Stomach smooth muscle (tissue), 2 donors: ENCODE data around the gene ABCD1.
A peak's percentile ranks its signal among the peaks of the same experiment; 100 is the strongest.
"Not testable (repeated sequence)": the region's sequence is repeated elsewhere in the genome, so short reads cannot be mapped to it uniquely, and the experiment has no call there.

ENCODE experiments used
- H3K27ac ChIP-seq: one replicate; pipeline ENCODE4 v1.7.0; 2013; ENCODE audit warnings: mild to moderate bottlenecking, low read length, inconsistent platforms
- H3K27me3 ChIP-seq, 2 donors: one replicate each; pipeline ENCODE4 v1.7.0; 2013; ENCODE audit warnings: low read length in 2 of 2; ENCODE audit not compliant: insufficient read depth in 2 of 2, control insufficient read depth in 1 of 2
- H3K36me3 ChIP-seq, 2 donors: one replicate each; pipeline ENCODE4 v1.7.0; 2013; ENCODE audit warnings: low read length in 2 of 2; ENCODE audit not compliant: control insufficient read depth in 2 of 2, insufficient read depth in 2 of 2
- H3K4me1 ChIP-seq: one replicate; pipeline ENCODE4 v1.7.0; 2013; ENCODE audit warnings: low read length; ENCODE audit not compliant: control insufficient read depth, insufficient read depth
- H3K4me3 ChIP-seq, 2 donors: one replicate each; pipeline ENCODE4 v1.7.0; 2013; ENCODE audit warnings: low read length in 2 of 2
- H3K9ac ChIP-seq, 2 donors: one replicate each; pipeline ENCODE4 v1.7.0; 2013; ENCODE audit warnings: low read length in 2 of 2, mild to moderate bottlenecking in 1 of 2
- H3K9me3 ChIP-seq, 2 donors: one replicate each; pipeline ENCODE4 v1.7.0; 2013; ENCODE audit warnings: low read length in 2 of 2; ENCODE audit not compliant: control insufficient read depth in 2 of 2
- donor health status: healthy.
- donor health status: Pancreatic carcinoma.

Gene ABCD1

GRCh38 chrX:153745067-153745433 is 20.4 kb downstream of the ABCD1 start:
- H3K4me3 ChIP-seq, H3K36me3 ChIP-seq, H3K9ac ChIP-seq, H3K27me3 ChIP-seq, H3K27ac ChIP-seq, H3K9me3 ChIP-seq: not testable (repeated sequence)
- H3K4me1 ChIP-seq, result peaks cover 12% of the 10 kb centered on the region

- Histone ChIP-seq H3K4me1 (peaks cover 12% of the 10 kb centered on the region), H3K9ac (no peak overlapping the region)
Observed at GRCh38 chrX:153746359-153746758, 21.7 kb downstream of the ABCD1 start.

GRCh38 chrX:153746991-153747390 is 22.3 kb downstream of the ABCD1 start:
- not testable (repeated sequence) for H3K27me3 ChIP-seq, H3K9me3 ChIP-seq, H3K4me3 ChIP-seq, H3K36me3 ChIP-seq, H3K9ac ChIP-seq, H3K27ac ChIP-seq
- peaks cover 12% of the 10 kb centered on the region for H3K4me1 ChIP-seq

More at GRCh38 chrX:153746359-153746758, 21.7 kb downstream of the ABCD1 start:
- H3K36me3 ChIP-seq, result no peaks in the 10 kb centered on the region
- H3K9me3 ChIP-seq, result no peaks in the 10 kb centered on the region
- H3K27me3 ChIP-seq, result peaks cover 0 to 2% of the 10 kb centered on the region in 2 donors
- no peak overlapping the region for H3K27ac ChIP-seq
- H3K4me3 ChIP-seq, result no peak overlapping the region

- H3K4me3 ChIP-seq, H3K4me1 ChIP-seq, H3K36me3 ChIP-seq, H3K27me3 ChIP-seq, H3K9ac ChIP-seq, H3K9me3 ChIP-seq, H3K27ac ChIP-seq: not testable (repeated sequence)
Observed at GRCh38 chrX:153749017-153749416, 24.4 kb downstream of the ABCD1 start.

GRCh38 chrX:153750127-153750774 is 25.6 kb downstream of the ABCD1 start:
- Histone ChIP-seq H3K36me3 (no peaks in the 10 kb centered on the region), H3K4me3 (no peak overlapping the region), H3K27me3 (peaks cover 0 to 2% of the 10 kb centered on the region in 2 donors), H3K9ac (no peak overlapping the region), H3K9me3 (no peaks in the 10 kb centered on the region), H3K4me1 (no peaks in the 10 kb centered on the region), H3K27ac (no peak overlapping the region)

- Histone ChIP-seq H3K9ac (no peak overlapping the region), H3K27ac (no peak overlapping the region), H3K4me3 (no peak overlapping the region), H3K36me3 (no peaks in the 10 kb centered on the region), H3K27me3 (no peaks in the 10 kb centered on the region), H3K9me3 (peaks cover 0 to 4% of the 10 kb centered on the region in 2 donors), H3K4me1 (no peaks in the 10 kb centered on the region)
Observed at GRCh38 chrX:153755136-153755535, 30.5 kb downstream of the ABCD1 start.

- Histone ChIP-seq H3K36me3 (no peaks in the 10 kb centered on the region), H3K9ac (no peak overlapping the region), H3K4me1 (peaks cover 24% of the 10 kb centered on the region), H3K4me3 (no peak overlapping the region), H3K27ac (no peak overlapping the region), H3K27me3 (peaks cover 0 to 8% of the 10 kb centered on the region in 2 donors), H3K9me3 (peaks cover 0 to 4% of the 10 kb centered on the region in 2 donors)
Observed at GRCh38 chrX:153761863-153762262, 37.2 kb downstream of the ABCD1 start.

- peaks cover 0 to 3% of the 10 kb centered on the region in 2 donors for H3K9me3 ChIP-seq
- H3K36me3 ChIP-seq, result no peaks in the 10 kb centered on the region
- H3K4me3 ChIP-seq, result no peak overlapping the region
- peaks cover 0 to 8% of the 10 kb centered on the region in 2 donors for H3K27me3 ChIP-seq
- no peak overlapping the region for H3K9ac ChIP-seq
- H3K4me1 ChIP-seq, result peaks cover 25% of the 10 kb centered on the region
- no peak overlapping the region for H3K27ac ChIP-seq
Observed at GRCh38 chrX:153762626-153763173, 38.0 kb downstream of the ABCD1 start.

- Histone ChIP-seq H3K36me3 (no peaks in the 10 kb centered on the region), H3K4me3 (no peak overlapping the region), H3K27me3 (peaks cover 0 to 8% of the 10 kb centered on the region in 2 donors), H3K27ac (no peak overlapping the region), H3K9me3 (no peaks in the 10 kb centered on the region), H3K9ac (no peak overlapping the region), H3K4me1 (peaks cover 28% of the 10 kb centered on the region)
Observed at GRCh38 chrX:153763298-153763932, 38.8 kb downstream of the ABCD1 start.

- H3K27ac ChIP-seq, result peak within 1 kb of the TSS; percentile 69
Observed at GRCh38 chrX:153763989-153764755, 39.5 kb downstream of the ABCD1 start, which contains the start of gene PLXNB3. PLXNB3 (plus strand) TSS chrX:153764249; CDS start chrX:153765536, 1,287 bp downstream.

More at GRCh38 chrX:153763989-153764755, 39.5 kb downstream of the ABCD1 start, which contains the start of gene PLXNB3:
- Histone ChIP-seq H3K27me3 (peaks cover 0 to 8% of the 10 kb centered on the region in 2 donors), H3K4me3 (peak within 1 kb of the TSS; percentile 65 to 73), H3K9me3 (no peaks in the 10 kb centered on the region), H3K4me1 (peaks cover 28% of the 10 kb centered on the region), H3K9ac (peak within 1 kb of the TSS; percentile 59 to 68), H3K36me3 (no peaks in the 10 kb centered on the region)
